Naive thymus-derived CD4-positive, alpha-beta T cell (primary cell): ENCODE measurements around the gene CKS2. TPM values are rescaled to one million over a fixed set of nuclear protein-coding genes. Genes with fewer than 3 reads are reported as not detected.
A peak's percentile ranks its signal among the peaks of the same experiment; 100 is the strongest.

ENCODE experiments used
- ATAC-seq: fragments of 150-1000 bp; cut with Tn5 transposase; 2 replicates; pipeline ENCODE4 v1.10.0; 2021; ENCODE audit warnings: mild to moderate bottlenecking, moderate library complexity
- CTCF ChIA-PET: fragments of 350-600 bp; sonication (Branson Sonifier 250); formaldehyde crosslinking; loops from one replicate; lab custom pipeline; 2021; ENCODE audit warnings: antibody characterized with exemption; lab: Charles Lee
- POLR2A ChIA-PET: fragments of 350-600 bp; sonication (Branson Sonifier 250); formaldehyde crosslinking; loops from one replicate; lab custom pipeline; 2021; ENCODE audit warnings: antibody characterized with exemption, inconsistent platforms; lab: Charles Lee
- DNase-seq, 9 donors: peaks; one replicate each; pipeline versions ENCODE4 v3.0.0 to v3.0.0-alpha.2; 2020 to 2022; ENCODE audit warnings: mixed read lengths in 1 of 9
- H3K27ac ChIP-seq: one replicate; pipeline ENCODE4 v1.7.0; 2013; ENCODE audit warnings: mild to moderate bottlenecking, low read depth, low read length, moderate library complexity
- H3K27me3 ChIP-seq, 2 donors: one replicate each; pipeline ENCODE4 v1.7.0; 2013; ENCODE audit warnings: low read length in 2 of 2, mild to moderate bottlenecking in 2 of 2, moderate library complexity in 2 of 2; ENCODE audit not compliant: control insufficient read depth in 2 of 2, insufficient read depth in 2 of 2
- H3K36me3 ChIP-seq, 3 experiments: 1 replicate in 2 of 3; 2 replicates in 1 of 3; pipeline ENCODE4 v1.7.0; 2013; ENCODE audit warnings: low read length in 3 of 3, mild to moderate bottlenecking in 3 of 3, moderate library complexity in 1 of 3; ENCODE audit not compliant: insufficient read depth in 3 of 3, control insufficient read depth in 2 of 3
- H3K4me1 ChIP-seq, 2 donors: one replicate each; pipeline ENCODE4 v1.7.0; 2013; ENCODE audit warnings: low read length in 2 of 2, mild to moderate bottlenecking in 2 of 2, moderate library complexity in 1 of 2; ENCODE audit not compliant: control insufficient read depth in 2 of 2, insufficient read depth in 2 of 2
- H3K4me3 ChIP-seq: 2 replicates; pipeline ENCODE4 v1.7.0; 2013; ENCODE audit warnings: mild to moderate bottlenecking, low read length
- H3K9me3 ChIP-seq, 3 experiments: 1 replicate in 2 of 3; 2 replicates in 1 of 3; pipeline ENCODE4 v1.7.0; 2013; ENCODE audit warnings: low read length in 3 of 3; ENCODE audit not compliant: control insufficient read depth in 2 of 3
- H3K27ac Mint-ChIP-seq, 9 donors: one replicate each; pipeline ENCODE4 v1.8.0; 2020 to 2022; ENCODE audit warnings: mixed read lengths in 9 of 9, mild to moderate bottlenecking in 8 of 9, moderate library complexity in 5 of 9, inconsistent platforms in 2 of 9
- H3K27me3 Mint-ChIP-seq, 5 donors: one replicate each; pipeline ENCODE4 v1.8.0; 2021 to 2022; ENCODE audit warnings: mixed read lengths in 5 of 5, mild to moderate bottlenecking in 1 of 5
- H3K36me3 Mint-ChIP-seq, 5 donors: one replicate each; pipeline ENCODE4 v1.8.0; 2020 to 2022; ENCODE audit warnings: mixed read lengths in 5 of 5, mild to moderate bottlenecking in 3 of 5, inconsistent platforms in 1 of 5
- H3K4me1 Mint-ChIP-seq, 7 donors: one replicate each; pipeline ENCODE4 v1.8.0; 2020 to 2022; ENCODE audit warnings: mixed read lengths in 7 of 7, mild to moderate bottlenecking in 3 of 7, inconsistent platforms in 1 of 7
- H3K4me3 Mint-ChIP-seq, 10 donors: one replicate each; pipeline ENCODE4 v1.8.0; 2020 to 2022; ENCODE audit warnings: mild to moderate bottlenecking in 10 of 10, mixed read lengths in 10 of 10, moderate library complexity in 6 of 10, inconsistent platforms in 2 of 10
- H3K9me3 Mint-ChIP-seq, 11 donors: one replicate each; pipeline ENCODE4 v1.8.0; 2020 to 2022; ENCODE audit warnings: mixed read lengths in 11 of 11, mild to moderate bottlenecking in 4 of 11, inconsistent platforms in 1 of 11, moderate library complexity in 1 of 11
- intact Hi-C, 2 donors: fragments of 100-400 bp; cut with micrococcal nuclease; formaldehyde crosslinking; loops; one replicate each; pipeline ENCODE4 v1.15.1; 2023
- polyA plus RNA-seq, 2 donors: library from polyadenylated mRNA; unstranded; fragments of 300-500 nt; fragmentation: Illumina TruSeq; gene quantifications; one replicate each; pipeline ENCODE4 v1.2.3, GENCODE V29; 2021
- total RNA-seq, 6 experiments: library from RNA in 5 of 6; stranded (reverse) in 5 of 6; gene quantifications; 1 replicate in 5 of 6; 2 replicates in 1 of 6; pipeline ENCODE4 v1.2.3 and lab custom pipeline; 2021 to 2026

The CKS2 gene
- total and polyA plus RNA-seq, 7 experiments from 2014 or later = 5.2 to 121 (median 8.0) TPM

- Histone ChIP-seq H3K4me3 (no peak overlapping the region), H3K27me3 (no peaks in the 10 kb centered on the region), H3K4me1 (peaks cover 4 to 7% of the 10 kb centered on the region in 2 donors), H3K9me3 (no peaks in the 10 kb centered on the region), H3K27ac (no peak overlapping the region), H3K36me3 (peaks cover 19 to 99% (median 20%) of the 10 kb centered on the region in 3 experiments)
- POLR2A ChIA-PET = interaction anchor here (0.6 kb wide), 1 partner anchor 17 kb away, joined by 4 read pairs; no protein-coding TSS in a partner anchor
- Mint-ChIP-seq H3K9me3 (peaks cover 0 to 4% (median 0%) of the 10 kb centered on the region in 11 donors), H3K4me3 (peak overlapping the region in 5 of 10 donors; percentile 10 to 64 (median 51)), H3K27ac (peak overlapping the region; percentile 19 to 90 (median 70)), H3K27me3 (no peaks in the 10 kb centered on the region), H3K36me3 (peaks cover 14 to 71% (median 39%) of the 10 kb centered on the region in 5 donors), H3K4me1 (peaks cover 20 to 46% (median 35%) of the 10 kb centered on the region in 7 donors)
- intact Hi-C loops = no loop called here
- ATAC-seq = no peak
- CTCF ChIA-PET = no interaction called here
- no peak for DNase-seq
These were observed 42.1 kb downstream of the CKS2 start for GRCh38 chr9:89352874-89353649.

- H3K27ac ChIP-seq = no peak overlapping the region
- peaks cover 20 to 99% (median 26%) of the 10 kb centered on the region in 3 experiments for H3K36me3 ChIP-seq
- no peaks in the 10 kb centered on the region for H3K27me3 ChIP-seq
- Mint-ChIP-seq H3K27me3 (no peaks in the 10 kb centered on the region), H3K4me3 (no peak overlapping the region), H3K36me3 (peaks cover 11 to 68% (median 37%) of the 10 kb centered on the region in 5 donors), H3K9me3 (peaks cover 0 to 2% (median 0%) of the 10 kb centered on the region in 11 donors), H3K4me1 (peaks cover 20 to 45% (median 35%) of the 10 kb centered on the region in 7 donors), H3K27ac (peak overlapping the region in 5 of 9 donors; percentile 23 to 85 (median 81))
- no peak overlapping the region for H3K4me3 ChIP-seq
- intact Hi-C loops = no loop called here
- DNase-seq = no peak
- H3K4me1 ChIP-seq = peaks cover 4 to 7% of the 10 kb centered on the region in 2 donors
- no peaks in the 10 kb centered on the region for H3K9me3 ChIP-seq
- no peak for ATAC-seq
- POLR2A ChIA-PET = interaction anchor here (0.6 kb wide), 1 partner anchor 215 kb away, joined by 3 read pairs; no protein-coding TSS in a partner anchor
- CTCF ChIA-PET = no interaction called here
These were observed 43.0 kb downstream of the CKS2 start for GRCh38 chr9:89353989-89354388.

- Mint-ChIP-seq H3K9me3 (peaks cover 0 to 2% (median 0%) of the 10 kb centered on the region in 11 donors), H3K4me1 (peaks cover 20 to 45% (median 35%) of the 10 kb centered on the region in 7 donors), H3K4me3 (no peak overlapping the region), H3K27ac (peak overlapping the region in 4 of 9 donors; percentile 17 to 85 (median 54)), H3K27me3 (no peaks in the 10 kb centered on the region), H3K36me3 (peaks cover 10 to 64% (median 35%) of the 10 kb centered on the region in 5 donors)
- Histone ChIP-seq H3K4me3 (no peak overlapping the region), H3K27ac (no peak overlapping the region), H3K4me1 (peaks cover 4 to 7% of the 10 kb centered on the region in 2 donors), H3K27me3 (no peaks in the 10 kb centered on the region), H3K36me3 (peaks cover 20 to 97% (median 24%) of the 10 kb centered on the region in 3 experiments), H3K9me3 (no peaks in the 10 kb centered on the region)
- intact Hi-C loops = no loop called here
- CTCF ChIA-PET = no interaction called here
- POLR2A ChIA-PET = interaction anchor here (0.6 kb wide), 1 partner anchor 214 kb away, joined by 3 read pairs; no protein-coding TSS in a partner anchor
- ATAC-seq (no peak), DNase-seq (no peak)
These were observed 43.5 kb downstream of the CKS2 start for GRCh38 chr9:89354471-89354870.

DNA sequence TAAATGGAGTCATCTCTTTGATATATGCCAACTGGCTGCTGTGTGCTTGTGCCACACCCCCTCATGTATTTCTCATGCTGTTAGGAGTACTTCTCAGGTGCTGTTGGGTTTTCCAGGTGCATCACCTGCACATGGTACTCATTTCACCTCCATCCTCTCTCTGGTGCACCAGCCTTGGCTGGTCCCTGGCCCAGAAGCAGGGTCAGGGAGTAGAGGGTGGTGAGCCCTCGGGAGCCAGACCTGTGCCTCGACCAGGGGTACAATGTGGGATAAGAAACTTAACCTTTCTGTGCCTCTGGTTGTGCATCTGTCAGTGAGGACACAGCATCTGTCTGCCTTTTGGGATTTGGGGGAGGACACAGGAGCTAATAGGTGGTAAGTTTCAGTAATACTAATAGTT, 45.8 kb downstream of the CKS2 start:
- H3K36me3 ChIP-seq = peaks cover 17 to 97% (median 29%) of the 10 kb centered on the region in 3 experiments
- no peak overlapping the region for H3K4me3 Mint-ChIP-seq
- DNase-seq (no peak), ATAC-seq (no peak)
- peaks cover 21 to 37% (median 30%) of the 10 kb centered on the region in 7 donors for H3K4me1 Mint-ChIP-seq
- H3K9me3 ChIP-seq = no peaks in the 10 kb centered on the region
- intact Hi-C loops = no loop called here
- H3K27ac Mint-ChIP-seq = peak overlapping the region in 7 of 9 donors; percentile 1 to 84 (median 59)
- peaks cover 22 to 64% (median 33%) of the 10 kb centered on the region in 5 donors for H3K36me3 Mint-ChIP-seq
- H3K9me3 Mint-ChIP-seq = peaks cover 0 to 4% (median 0%) of the 10 kb centered on the region in 11 donors
- no peak overlapping the region for H3K4me3 ChIP-seq
- no peak overlapping the region for H3K27ac ChIP-seq
- ChIA-PET POLR2A (interaction anchor here (1.6 to 2.9 kb wide), 2 partner anchors 9 to 10 kb away, joined by 5 to 10 read pairs; no protein-coding TSS in a partner anchor), CTCF (no interaction called here)
- H3K27me3 Mint-ChIP-seq = no peaks in the 10 kb centered on the region
- no peaks in the 10 kb centered on the region for H3K27me3 ChIP-seq
- H3K4me1 ChIP-seq = peaks cover 4 to 7% of the 10 kb centered on the region in 2 donors

- Histone ChIP-seq H3K27me3 (no peaks in the 10 kb centered on the region), H3K4me1 (peaks cover under 1 to 4% of the 10 kb centered on the region in 2 donors), H3K9me3 (no peaks in the 10 kb centered on the region), H3K27ac (no peak overlapping the region), H3K4me3 (no peak overlapping the region), H3K36me3 (peaks cover 17 to 97% (median 29%) of the 10 kb centered on the region in 3 experiments)
- CTCF ChIA-PET = no interaction called here
- POLR2A ChIA-PET = interaction anchor here (1.6 to 2.9 kb wide), 2 partner anchors 10 kb away, joined by 5 to 10 read pairs; no protein-coding TSS in a partner anchor
- ATAC-seq (peak; percentile 42), DNase-seq (no peak)
- Mint-ChIP-seq H3K27me3 (no peaks in the 10 kb centered on the region), H3K27ac (peak overlapping the region in 8 of 9 donors; percentile 43 to 84 (median 69)), H3K9me3 (peaks cover 0 to 4% (median 0%) of the 10 kb centered on the region in 11 donors), H3K4me3 (no peak overlapping the region), H3K36me3 (peaks cover 21 to 59% (median 33%) of the 10 kb centered on the region in 5 donors), H3K4me1 (peaks cover 13 to 29% (median 22%) of the 10 kb centered on the region in 7 donors)
- intact Hi-C loops = no loop called here
These were observed 46.6 kb downstream of the CKS2 start for GRCh38 chr9:89357331-89358197.
